Measurements from ENCODE around the gene RHOU. TPM values are rescaled to one million over a fixed set of nuclear protein-coding genes. Genes with fewer than 3 reads are reported as not detected.

Gene RHOU
- total RNA-seq, 2 donors from 2014 or later: 6.9 to 9.3 TPM

GRCh38 chr1:228752258-228752657 lies 17.0 kb downstream of the RHOU start:
- Histone ChIP-seq H3K4me3 (no peak overlapping the region), H3K27ac (no peak overlapping the region), H3K9me3 (no peaks in the 10 kb centered on the region), H3K4me1 (no peaks in the 10 kb centered on the region), H3K27me3 (no peaks in the 10 kb centered on the region), H3K36me3 (replicated peaks in 1 of 2; ENCODE audit: insufficient read depth in 1 of 2, low read depth in 2 of 2) (no peaks in the 10 kb centered on the region)
- intact Hi-C loops (cut with DNase I): no loop called here
- DNase-seq (no peak), ATAC-seq (no peak)
- TF ChIP-seq POLR2A (IDR thresholded peaks at IDR 0.05) (no peak), CTCF (IDR thresholded peaks at IDR 0.05) (no peak)
- WGBS, 2 donors: 77 to 81% methylated on average over 6 of the region's 6 CpGs

GRCh38 chr1:228752675-228753265 lies 17.5 kb downstream of the RHOU start:
- Histone ChIP-seq H3K9me3 (no peaks in the 10 kb centered on the region), H3K36me3 (replicated peaks in 1 of 2; ENCODE audit: insufficient read depth in 1 of 2, low read depth in 2 of 2) (no peaks in the 10 kb centered on the region), H3K4me3 (no peak overlapping the region), H3K4me1 (no peaks in the 10 kb centered on the region), H3K27me3 (no peaks in the 10 kb centered on the region), H3K27ac (no peak overlapping the region)
- TF ChIP-seq CTCF (IDR thresholded peaks at IDR 0.05): no peak
- TF ChIP-seq POLR2A (IDR thresholded peaks at IDR 0.05): no peak
- no peak for DNase-seq
- ATAC-seq: no peak
- 60 to 72% methylated on average over 5 of the region's 5 CpGs for WGBS, 2 donors
- intact Hi-C loops (cut with DNase I): no loop called here

DNA sequence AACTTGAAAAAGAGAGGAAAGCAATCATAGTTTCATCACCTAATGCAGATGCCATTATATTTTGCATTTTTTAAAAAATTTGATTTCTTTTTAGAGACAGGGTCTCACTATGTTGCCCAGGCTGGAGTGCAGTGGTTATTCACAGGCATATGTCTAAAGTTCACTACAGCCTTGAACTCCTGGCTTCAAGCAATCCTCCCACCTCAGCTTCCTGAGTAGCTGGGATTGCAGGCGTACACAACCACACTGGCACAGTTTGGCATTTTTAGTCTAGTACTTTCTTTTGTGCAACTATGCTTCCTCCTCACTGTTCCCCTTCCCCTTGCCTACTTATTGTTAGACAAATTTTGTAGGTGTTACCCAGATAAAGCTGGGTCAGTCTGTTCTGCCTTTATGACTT lies 18.0 kb downstream of the RHOU start:
- 77 to 81% methylated on average over 1 of the region's 1 CpG for WGBS, 2 donors
- intact Hi-C loops (cut with DNase I): no loop called here
- Histone ChIP-seq H3K4me3 (no peak overlapping the region), H3K36me3 (replicated peaks in 1 of 2; ENCODE audit: insufficient read depth in 1 of 2, low read depth in 2 of 2) (no peaks in the 10 kb centered on the region), H3K27me3 (no peaks in the 10 kb centered on the region), H3K4me1 (no peaks in the 10 kb centered on the region), H3K9me3 (no peaks in the 10 kb centered on the region), H3K27ac (no peak overlapping the region)
- ATAC-seq (no peak), DNase-seq (no peak)
- TF ChIP-seq CTCF (IDR thresholded peaks at IDR 0.05) (no peak), POLR2A (IDR thresholded peaks at IDR 0.05) (no peak)

GRCh38 chr1:228753786-228754360 lies 18.6 kb downstream of the RHOU start:
- TF ChIP-seq CTCF (IDR thresholded peaks at IDR 0.05): no peak
- TF ChIP-seq POLR2A (IDR thresholded peaks at IDR 0.05): no peak
- H3K27me3 ChIP-seq: no peaks in the 10 kb centered on the region
- intact Hi-C loops (cut with DNase I): no loop called here
- no peaks in the 10 kb centered on the region for H3K36me3 ChIP-seq (replicated peaks in 1 of 2; ENCODE audit: insufficient read depth in 1 of 2, low read depth in 2 of 2)
- no peak overlapping the region for H3K4me3 ChIP-seq
- H3K9me3 ChIP-seq: no peaks in the 10 kb centered on the region
- no peak overlapping the region for H3K27ac ChIP-seq
- 44 to 45% methylated on average over 6 of the region's 6 CpGs for WGBS, 2 donors
- H3K4me1 ChIP-seq: no peaks in the 10 kb centered on the region
- ATAC-seq (no peak), DNase-seq (no peak)
